HepG2 (cell line): ENCODE measurements around the gene EEIG1. TPM values are rescaled to one million over a fixed set of nuclear protein-coding genes. Genes with fewer than 3 reads are reported as not detected.

Experiments
- CREM ChIP-seq, 2 experiments: sonication (generic) in 1 of 2; formaldehyde crosslinking in 1 of 2; IDR thresholded peaks; 2 replicates each; pipeline versions ENCODE4 v1.4.0 to v1.6.1; 2016 to 2020; ENCODE audit warnings: antibody characterized with exemption in 1 of 2, mild to moderate bottlenecking in 1 of 2, missing genetic modification reagents in 1 of 2
- ESRRA ChIP-seq: sonication (generic); formaldehyde crosslinking; IDR thresholded peaks from 2 replicates; pipeline ENCODE4 v1.5.1; 2020; ENCODE audit warnings: mild to moderate bottlenecking, low read depth, missing genetic modification reagents
- EZH2 ChIP-seq: conservative IDR thresholded peaks from 2 replicates; pipeline ENCODE4 v1.6.1; 2012; ENCODE audit warnings: mild to moderate bottlenecking, low read depth, low read length, moderate library complexity
- HNRNPK ChIP-seq: fragments of 200-400 bp; formaldehyde crosslinking; IDR thresholded peaks from 2 replicates; pipeline ENCODE4 v1.6.1; 2018; ENCODE audit warnings: low read length, low read depth, moderate library complexity, mild to moderate bottlenecking; ENCODE audit not compliant: poor library complexity, severe bottlenecking
- MAF1 ChIP-seq: sonication (generic); formaldehyde crosslinking; IDR thresholded peaks from 2 replicates; pipeline ENCODE4 v1.5.0; 2020; ENCODE audit warnings: missing genetic modification reagents, borderline replicate concordance
- MAFG ChIP-seq: sonication (generic); formaldehyde crosslinking; IDR thresholded peaks from 2 replicates; pipeline ENCODE4 v1.5.1; 2020; ENCODE audit warnings: mild to moderate bottlenecking, missing genetic modification reagents
- MTF2 ChIP-seq: sonication (generic); formaldehyde crosslinking; IDR thresholded peaks from 2 replicates; pipeline ENCODE4 v1.5.0; 2020; ENCODE audit warnings: missing genetic modification reagents, borderline replicate concordance
- NFKBIZ ChIP-seq: IDR thresholded peaks from 2 replicates; pipeline ENCODE4 v1.6.1; 2018; ENCODE audit warnings: missing genetic modification reagents, missing compliant biosample characterization
- TCF7L2 ChIP-seq: IDR thresholded peaks from 2 replicates; pipeline ENCODE4 v1.6.1; 2011; ENCODE audit warnings: mild to moderate bottlenecking, low read depth, low read length, moderate library complexity
- ZBTB20 ChIP-seq: sonication (generic); formaldehyde crosslinking; IDR thresholded peaks from 2 replicates; pipeline ENCODE4 v1.8.1; 2023; ENCODE audit warnings: missing genetic modification reagents, low read depth, mild to moderate bottlenecking, borderline replicate concordance
- ZBTB21 ChIP-seq: sonication (generic); formaldehyde crosslinking; IDR thresholded peaks from 2 replicates; pipeline ENCODE4 v1.4.0; 2020; ENCODE audit warnings: missing genetic modification reagents
- ZNF136 ChIP-seq: sonication (generic); formaldehyde crosslinking; IDR thresholded peaks from 2 replicates; pipeline ENCODE4 v1.8.1; 2022; ENCODE audit warnings: low read depth, mild to moderate bottlenecking, moderate library complexity, missing genetic modification reagents
- ZNF337 ChIP-seq: sonication (generic); formaldehyde crosslinking; IDR thresholded peaks from 2 replicates; pipeline ENCODE4 v1.5.1; 2020; ENCODE audit warnings: missing genetic modification reagents, low read depth, mild to moderate bottlenecking, borderline replicate concordance
- ZNF652 ChIP-seq: IDR thresholded peaks from 2 replicates; pipeline ENCODE4 v1.6.1; 2016; ENCODE audit warnings: low read depth, borderline replicate concordance
- ZNF839 ChIP-seq: sonication (generic); formaldehyde crosslinking; IDR thresholded peaks from 2 replicates; pipeline ENCODE4 v1.4.0; 2020; ENCODE audit warnings: missing genetic modification reagents, mild to moderate bottlenecking, borderline replicate concordance
- ZNF891 ChIP-seq: sonication (generic); formaldehyde crosslinking; IDR thresholded peaks from 2 replicates; pipeline ENCODE4 v1.5.0; 2020; ENCODE audit warnings: mild to moderate bottlenecking, missing genetic modification reagents
- polyA plus RNA-seq, 8 experiments: library from polyadenylated mRNA; depleted of rRNA in 3 of 8; stranded (reverse) in 7 of 8; unstranded in 1 of 8; fragments of >200 nt; fragmentation: Illumina TruSeq in 4 of 8; extraction: Trizol in 4 of 8; gene quantifications; 2 replicates each; pipeline versions ENCODE4 v1.2.1 to v1.2.3, GENCODE V29; 2011 to 2016; ENCODE audit warnings: low read depth in 4 of 8, missing spikeins in 1 of 8, mixed read lengths in 1 of 8; ENCODE audit not compliant: insufficient read depth in 1 of 8
- total RNA-seq, 5 experiments: library from RNA; depleted of rRNA; stranded (reverse); fragments of >200 nt; fragmentation: Illumina TruSeq; extraction: Trizol; gene quantifications; 2 replicates each; pipeline ENCODE4 v1.2.3, GENCODE V29; 2016; ENCODE audit warnings: low read depth in 1 of 5
- TF ChIP-seq, protein P1 (sequence below): sonication (generic); formaldehyde crosslinking; IDR thresholded peaks from 2 replicates; pipeline ENCODE4 v1.9.0; 2021; ENCODE audit warnings: missing genetic modification reagents, borderline replicate concordance
- TF ChIP-seq, protein P2 (sequence below): sonication (generic); formaldehyde crosslinking; conservative IDR thresholded peaks from 2 replicates; pipeline ENCODE4 v1.4.0; 2020; ENCODE audit warnings: missing genetic modification reagents
- TF ChIP-seq, protein P3 (sequence below): IDR thresholded peaks from 2 replicates; pipeline ENCODE4 v1.6.1; 2016; ENCODE audit warnings: low read depth, borderline replicate concordance
- TF ChIP-seq, protein P4 (sequence below): fragments of 450-650 bp; IDR thresholded peaks from 2 replicates; pipeline ENCODE4 v1.6.1; 2017
- TF ChIP-seq, protein P5 (sequence below): sonication (generic); formaldehyde crosslinking; IDR thresholded peaks from 2 replicates; pipeline ENCODE4 v1.4.0; 2020; ENCODE audit warnings: missing genetic modification reagents
- TF ChIP-seq, protein P6 (sequence below): sonication (generic); formaldehyde crosslinking; IDR thresholded peaks from 2 replicates; pipeline ENCODE4 v1.9.0; 2021; ENCODE audit warnings: missing genetic modification reagents, borderline replicate concordance

The EEIG1 gene
- total and polyA plus RNA-seq, 2 of the 13 experiments (the other 11 are each of a cell fraction or from before 2014, with no cell fraction given) = 16.6 to 25.2 TPM

DNA sequence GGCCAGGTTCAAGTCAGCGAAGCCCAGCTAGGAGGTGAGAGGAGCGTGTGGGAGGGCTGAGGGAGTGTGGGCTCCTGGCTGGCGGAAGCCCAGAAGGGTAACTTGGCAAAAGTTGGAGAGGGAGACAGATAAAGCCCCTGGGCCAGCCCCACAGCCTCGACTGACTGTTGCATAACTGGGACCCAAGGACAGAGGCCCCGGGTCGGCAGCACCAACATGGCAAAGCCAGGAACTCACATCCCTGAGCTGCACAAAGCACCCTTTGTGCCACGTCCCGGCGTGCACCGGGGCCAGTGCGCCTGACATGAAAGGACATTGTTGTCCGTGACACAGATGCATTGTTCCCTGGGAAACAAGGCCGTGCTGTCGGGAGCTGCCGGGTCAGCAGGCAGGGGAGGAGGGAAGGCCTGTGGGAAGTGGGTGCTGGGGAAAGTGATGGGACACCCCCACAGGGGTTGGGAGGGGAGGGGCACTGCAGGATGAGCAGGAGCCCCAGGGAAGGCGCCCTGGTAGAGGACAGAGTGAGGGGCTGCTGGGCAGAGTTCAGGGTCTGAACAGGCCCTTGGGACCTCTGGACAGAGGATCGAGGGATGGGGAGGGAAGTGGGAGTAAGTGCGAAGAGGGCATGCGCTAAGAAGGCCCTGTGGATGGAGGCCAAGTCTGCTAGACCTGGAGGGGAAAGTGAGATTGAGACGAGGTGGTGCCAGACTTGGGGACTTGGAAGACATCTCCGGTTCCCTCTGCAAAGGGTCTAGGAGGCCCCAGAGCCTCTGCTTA lies 30.1 kb downstream of the EEIG1 start (continued):
- TF ChIP-seq CREM (IDR thresholded peaks at IDR 0.05) = peak; percentile 80; the same call in 1 of the 2 replicates
- TF ChIP-seq CREM (CRISPR knock-in tag; IDR thresholded peaks at IDR 0.05) = no peak
- TF ChIP-seq, protein P1, sequence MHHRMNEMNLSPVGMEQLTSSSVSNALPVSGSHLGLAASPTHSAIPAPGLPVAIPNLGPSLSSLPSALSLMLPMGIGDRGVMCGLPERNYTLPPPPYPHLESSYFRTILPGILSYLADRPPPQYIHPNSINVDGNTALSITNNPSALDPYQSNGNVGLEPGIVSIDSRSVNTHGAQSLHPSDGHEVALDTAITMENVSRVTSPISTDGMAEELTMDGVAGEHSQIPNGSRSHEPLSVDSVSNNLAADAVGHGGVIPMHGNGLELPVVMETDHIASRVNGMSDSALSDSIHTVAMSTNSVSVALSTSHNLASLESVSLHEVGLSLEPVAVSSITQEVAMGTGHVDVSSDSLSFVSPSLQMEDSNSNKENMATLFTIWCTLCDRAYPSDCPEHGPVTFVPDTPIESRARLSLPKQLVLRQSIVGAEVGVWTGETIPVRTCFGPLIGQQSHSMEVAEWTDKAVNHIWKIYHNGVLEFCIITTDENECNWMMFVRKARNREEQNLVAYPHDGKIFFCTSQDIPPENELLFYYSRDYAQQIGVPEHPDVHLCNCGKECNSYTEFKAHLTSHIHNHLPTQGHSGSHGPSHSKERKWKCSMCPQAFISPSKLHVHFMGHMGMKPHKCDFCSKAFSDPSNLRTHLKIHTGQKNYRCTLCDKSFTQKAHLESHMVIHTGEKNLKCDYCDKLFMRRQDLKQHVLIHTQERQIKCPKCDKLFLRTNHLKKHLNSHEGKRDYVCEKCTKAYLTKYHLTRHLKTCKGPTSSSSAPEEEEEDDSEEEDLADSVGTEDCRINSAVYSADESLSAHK = no peak
- peak; percentile 52 for TF ChIP-seq HNRNPK
- peak; percentile 45; the same call in 1 of the 2 replicates for TF ChIP-seq ZNF652 (CRISPR knock-in tag)
- TF ChIP-seq, protein P2, sequence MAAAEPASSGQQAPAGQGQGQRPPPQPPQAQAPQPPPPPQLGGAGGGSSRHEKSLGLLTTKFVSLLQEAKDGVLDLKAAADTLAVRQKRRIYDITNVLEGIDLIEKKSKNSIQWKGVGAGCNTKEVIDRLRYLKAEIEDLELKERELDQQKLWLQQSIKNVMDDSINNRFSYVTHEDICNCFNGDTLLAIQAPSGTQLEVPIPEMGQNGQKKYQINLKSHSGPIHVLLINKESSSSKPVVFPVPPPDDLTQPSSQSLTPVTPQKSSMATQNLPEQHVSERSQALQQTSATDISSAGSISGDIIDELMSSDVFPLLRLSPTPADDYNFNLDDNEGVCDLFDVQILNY (CRISPR knock-in tag) = no peak
- TF ChIP-seq MAFG (CRISPR knock-in tag) = no peak
- TF ChIP-seq MAF1 (CRISPR knock-in tag) = no peak
- TF ChIP-seq, protein P3, sequence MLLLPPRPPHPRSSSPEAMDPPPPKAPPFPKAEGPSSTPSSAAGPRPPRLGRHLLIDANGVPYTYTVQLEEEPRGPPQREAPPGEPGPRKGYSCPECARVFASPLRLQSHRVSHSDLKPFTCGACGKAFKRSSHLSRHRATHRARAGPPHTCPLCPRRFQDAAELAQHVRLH (CRISPR knock-in tag) = peak; percentile 99; the same call in 1 of the 2 replicates
- TF ChIP-seq, protein P4, sequence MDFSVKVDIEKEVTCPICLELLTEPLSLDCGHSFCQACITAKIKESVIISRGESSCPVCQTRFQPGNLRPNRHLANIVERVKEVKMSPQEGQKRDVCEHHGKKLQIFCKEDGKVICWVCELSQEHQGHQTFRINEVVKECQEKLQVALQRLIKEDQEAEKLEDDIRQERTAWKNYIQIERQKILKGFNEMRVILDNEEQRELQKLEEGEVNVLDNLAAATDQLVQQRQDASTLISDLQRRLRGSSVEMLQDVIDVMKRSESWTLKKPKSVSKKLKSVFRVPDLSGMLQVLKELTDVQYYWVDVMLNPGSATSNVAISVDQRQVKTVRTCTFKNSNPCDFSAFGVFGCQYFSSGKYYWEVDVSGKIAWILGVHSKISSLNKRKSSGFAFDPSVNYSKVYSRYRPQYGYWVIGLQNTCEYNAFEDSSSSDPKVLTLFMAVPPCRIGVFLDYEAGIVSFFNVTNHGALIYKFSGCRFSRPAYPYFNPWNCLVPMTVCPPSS = no peak
- TF ChIP-seq ZNF136 (CRISPR knock-in tag) = peak; percentile 83
- no peak for TF ChIP-seq EZH2
- no peak for TF ChIP-seq NFKBIZ
- peak; percentile 94 for TF ChIP-seq ZBTB20 (CRISPR knock-in tag)
- TF ChIP-seq ZNF839 (CRISPR knock-in tag) = no peak
- TF ChIP-seq, protein P5, sequence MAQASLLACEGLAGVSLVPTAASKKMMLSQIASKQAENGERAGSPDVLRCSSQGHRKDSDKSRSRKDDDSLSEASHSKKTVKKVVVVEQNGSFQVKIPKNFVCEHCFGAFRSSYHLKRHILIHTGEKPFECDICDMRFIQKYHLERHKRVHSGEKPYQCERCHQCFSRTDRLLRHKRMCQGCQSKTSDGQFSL (CRISPR knock-in tag) = peak; percentile 83; the same call in 1 of the 2 replicates
- no peak for TF ChIP-seq ZBTB21 (CRISPR knock-in tag)
- TF ChIP-seq ZNF891 = peak; percentile 93
- no peak for TF ChIP-seq ZNF337 (CRISPR knock-in tag)
- no peak for TF ChIP-seq MTF2 (CRISPR knock-in tag)
- TF ChIP-seq TCF7L2 = peak; percentile 37; the same call in 1 of the 2 replicates
- TF ChIP-seq, protein P6, sequence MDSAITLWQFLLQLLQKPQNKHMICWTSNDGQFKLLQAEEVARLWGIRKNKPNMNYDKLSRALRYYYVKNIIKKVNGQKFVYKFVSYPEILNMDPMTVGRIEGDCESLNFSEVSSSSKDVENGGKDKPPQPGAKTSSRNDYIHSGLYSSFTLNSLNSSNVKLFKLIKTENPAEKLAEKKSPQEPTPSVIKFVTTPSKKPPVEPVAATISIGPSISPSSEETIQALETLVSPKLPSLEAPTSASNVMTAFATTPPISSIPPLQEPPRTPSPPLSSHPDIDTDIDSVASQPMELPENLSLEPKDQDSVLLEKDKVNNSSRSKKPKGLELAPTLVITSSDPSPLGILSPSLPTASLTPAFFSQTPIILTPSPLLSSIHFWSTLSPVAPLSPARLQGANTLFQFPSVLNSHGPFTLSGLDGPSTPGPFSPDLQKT (CRISPR knock-in tag) = no peak
- peak; percentile 76; the same call in 1 of the 2 replicates for TF ChIP-seq ESRRA (CRISPR knock-in tag)
